Esophagus (tissue), 2 donors: ENCODE data around the gene TMEM108. TPM values are rescaled to one million over a fixed set of nuclear protein-coding genes. Genes with fewer than 3 reads are reported as not detected.
A peak's percentile ranks its signal among the peaks of the same experiment; 100 is the strongest.

Experiments
- H3K27ac ChIP-seq, 2 donors: one replicate each; pipeline ENCODE4 v1.5.1; 2013; ENCODE audit warnings: low read depth in 2 of 2, mild to moderate bottlenecking in 2 of 2, inconsistent platforms in 1 of 2, low read length in 1 of 2, moderate library complexity in 1 of 2
- H3K27me3 ChIP-seq, 2 donors: one replicate each; pipeline ENCODE4 v1.6.1; 2013; ENCODE audit warnings: low read length in 2 of 2, control low read depth in 1 of 2, mild to moderate bottlenecking in 1 of 2; ENCODE audit not compliant: insufficient read depth in 2 of 2, control insufficient read depth in 1 of 2
- H3K36me3 ChIP-seq, 2 donors: one replicate each; pipeline ENCODE4 v1.6.1; 2013; ENCODE audit warnings: low read length in 1 of 2; ENCODE audit not compliant: control insufficient read depth in 2 of 2, insufficient read depth in 2 of 2
- H3K4me1 ChIP-seq, 2 donors: one replicate each; pipeline ENCODE4 v1.6.1; 2013; ENCODE audit warnings: low read length in 1 of 2; ENCODE audit not compliant: control insufficient read depth in 2 of 2, insufficient read depth in 2 of 2
- H3K4me3 ChIP-seq, 2 donors: one replicate each; pipeline ENCODE4 v1.5.1; 2013; ENCODE audit warnings: low read length in 2 of 2, mild to moderate bottlenecking in 2 of 2, low read depth in 1 of 2, moderate library complexity in 1 of 2
- H3K9me3 ChIP-seq, 2 donors: one replicate each; pipeline ENCODE4 v1.6.1; 2013; ENCODE audit warnings: mild to moderate bottlenecking in 2 of 2, low read depth in 1 of 2, low read length in 1 of 2, moderate library complexity in 1 of 2; ENCODE audit not compliant: control insufficient read depth in 2 of 2, insufficient read depth in 1 of 2
- WGBS, 2 donors: extraction: QIAGEN DNeasy Blood & Tissue Kit; methylation state at CpG; one replicate each; pipeline ENCODE4 v1.1.7; 2013; 5-methylcytosine and 5-hydroxymethylcytosine counted together
- polyA plus RNA-seq, 2 donors: library from polyadenylated mRNA; stranded (reverse); fragments of 200-250 nt; gene quantifications; one replicate each; pipeline ENCODE4 v1.2.3, GENCODE V29; 2013
- donor health status: healthy with polysubstance abuse.
- donor health status: Bipolar disorder and iron deficiency.

The TMEM108 gene
- polyA plus RNA-seq, 2 donors: 0.41 to 2.7 TPM

DNA sequence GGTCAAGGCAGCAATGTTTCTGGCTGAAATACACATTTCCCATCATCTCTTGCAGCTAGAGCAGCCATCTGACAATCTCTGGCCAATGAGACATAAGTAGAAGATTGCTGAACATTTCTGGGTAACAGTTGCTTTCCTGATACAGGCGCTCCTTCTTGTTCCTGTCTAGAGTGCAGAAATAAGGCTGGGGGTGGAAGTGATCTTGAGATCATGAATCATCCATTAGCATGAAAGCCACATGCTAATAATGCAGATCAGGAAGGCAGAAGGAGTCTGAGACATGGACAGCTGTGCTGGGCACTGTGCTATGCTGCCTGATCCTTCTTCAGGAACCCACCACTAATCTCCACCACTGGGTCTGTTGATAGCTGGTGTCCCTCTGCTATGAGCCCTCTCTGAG lies 14.8 kb upstream of the TMEM108 start:
- Histone ChIP-seq H3K27me3 (peaks cover 0 to 4% of the 10 kb centered on the region in 2 donors), H3K27ac (no peak overlapping the region)
- WGBS, 2 donors: 90 to 95% methylated on average over 1 of the region's 1 CpG

DNA sequence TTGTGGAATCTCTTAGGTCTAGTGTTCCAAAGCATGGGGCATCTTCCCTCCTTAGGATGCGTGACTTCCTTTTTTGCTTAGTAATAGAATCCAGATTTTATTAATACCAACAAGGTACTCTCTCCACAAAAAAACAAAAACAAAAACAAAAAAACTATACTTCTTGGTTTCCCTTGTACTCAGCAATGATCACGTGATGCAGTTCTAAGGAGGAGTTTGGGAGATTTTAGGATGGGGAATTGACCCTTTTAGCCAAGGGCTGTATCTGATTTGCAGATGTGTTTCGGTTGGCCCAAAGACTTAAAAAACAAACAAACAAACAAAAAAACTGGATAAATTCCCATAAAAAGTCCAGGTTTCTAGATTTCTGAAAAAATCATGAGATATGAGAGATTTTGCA lies 12.6 kb upstream of the TMEM108 start:
- Histone ChIP-seq H3K9me3 (no peaks in the 10 kb centered on the region), H3K4me3 (no peak overlapping the region), H3K36me3 (no peaks in the 10 kb centered on the region), H3K4me1 (no peaks in the 10 kb centered on the region), H3K27ac (no peak overlapping the region), H3K27me3 (no peaks in the 10 kb centered on the region)
- 57 to 73% methylated on average over 3 of the region's 3 CpGs for WGBS, 2 donors

More for the DNA sequence above, 14.8 kb upstream of the TMEM108 start:
- Histone ChIP-seq H3K9me3 (no peaks in the 10 kb centered on the region), H3K4me3 (no peak overlapping the region), H3K36me3 (no peaks in the 10 kb centered on the region), H3K4me1 (no peaks in the 10 kb centered on the region)

DNA sequence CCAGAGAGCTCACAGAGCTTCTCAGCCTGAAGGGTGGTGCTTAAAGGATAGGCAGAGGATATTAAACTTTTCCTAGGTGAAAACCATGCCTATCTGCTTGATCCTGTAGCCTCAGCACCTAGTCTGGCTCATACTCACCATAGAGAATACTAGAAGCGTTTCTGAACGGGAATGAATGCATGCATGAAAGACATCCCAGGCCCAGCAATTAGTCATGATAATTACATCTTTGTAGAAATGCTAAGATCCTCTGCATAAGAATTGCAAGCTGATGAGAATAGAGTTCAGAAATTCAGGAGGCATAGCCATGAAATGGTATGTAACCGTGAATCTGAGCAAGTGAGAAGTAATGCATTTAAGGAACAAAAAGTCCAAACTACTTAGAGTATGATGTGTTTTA lies 5.9 kb upstream of the TMEM108 start:
- Histone ChIP-seq H3K27me3 (no peaks in the 10 kb centered on the region), H3K4me3 (no peak overlapping the region), H3K4me1 (no peaks in the 10 kb centered on the region), H3K36me3 (no peaks in the 10 kb centered on the region), H3K27ac (no peak overlapping the region), H3K9me3 (no peaks in the 10 kb centered on the region)
- 84 to 89% methylated on average over 3 of the region's 3 CpGs for WGBS, 2 donors

DNA sequence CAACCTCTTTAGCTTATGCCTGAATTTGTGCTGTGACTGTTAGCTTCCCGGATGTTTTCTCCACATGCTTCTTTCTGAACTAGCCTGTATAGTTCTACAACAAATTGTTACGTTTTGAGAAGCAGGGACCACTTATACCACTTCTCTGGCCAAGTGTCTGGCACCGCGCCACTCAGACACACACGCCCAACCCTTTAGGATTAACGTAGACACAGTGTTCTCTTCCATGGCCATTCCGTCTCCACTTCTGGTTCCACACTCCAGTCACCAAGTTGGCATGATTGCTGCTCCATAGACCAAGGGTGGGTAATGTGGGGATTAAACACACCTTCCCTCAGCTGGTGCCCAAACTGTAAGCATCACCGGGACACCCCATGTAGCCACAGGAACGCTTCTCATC lies 755 bp upstream of the TMEM108 start:
- 68 to 70% methylated on average over 9 of the region's 9 CpGs for WGBS, 2 donors
- Histone ChIP-seq H3K9me3 (no peaks in the 10 kb centered on the region), H3K27ac (no peak overlapping the region), H3K4me1 (peaks cover 4 to 6% of the 10 kb centered on the region in 2 donors), H3K4me3 (peak overlapping the region in 1 of 2 donors; percentile 62), H3K27me3 (peaks cover 0 to 6% of the 10 kb centered on the region in 2 donors), H3K36me3 (no peaks in the 10 kb centered on the region)

DNA sequence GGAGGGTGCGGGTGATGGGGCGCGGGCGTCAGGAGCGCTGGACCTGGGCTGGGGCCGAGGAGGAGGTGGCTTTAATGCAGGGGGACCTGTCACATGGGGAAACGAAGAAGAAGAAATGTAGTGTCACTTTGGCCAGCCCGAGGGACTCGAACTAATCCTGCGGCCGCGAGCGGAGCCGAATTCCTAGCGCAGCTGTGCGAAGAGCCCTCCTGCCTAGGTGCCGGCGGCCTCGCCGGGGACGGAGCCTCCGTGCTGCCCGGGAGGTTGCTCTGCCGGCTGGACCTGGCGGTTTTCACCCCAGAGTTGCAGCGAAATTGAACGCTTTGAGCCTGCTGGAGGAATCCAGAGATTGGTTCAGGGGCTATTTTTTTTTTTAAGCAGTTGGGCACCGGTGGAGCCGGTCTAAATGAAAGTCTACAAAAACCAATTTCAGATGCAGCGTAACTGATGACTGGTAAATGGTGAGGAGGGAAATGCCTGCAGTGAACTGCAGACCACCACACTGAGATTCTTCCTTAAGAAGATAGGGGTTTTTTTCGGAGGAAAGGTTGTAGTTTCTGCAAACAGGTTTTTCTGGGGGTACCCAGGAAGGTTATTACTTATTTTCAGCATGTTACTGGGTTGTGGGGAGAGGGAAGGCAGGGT lies 662 bp downstream of the TMEM108 start:
- Histone ChIP-seq H3K9me3 (no peaks in the 10 kb centered on the region), H3K4me1 (peaks cover 4 to 6% of the 10 kb centered on the region in 2 donors), H3K4me3 (peak overlapping the region; percentile 55 to 62), H3K36me3 (no peaks in the 10 kb centered on the region), H3K27ac (no peak overlapping the region), H3K27me3 (peaks cover 0 to 6% of the 10 kb centered on the region in 2 donors)
- WGBS, 2 donors: 3 to 4% methylated on average over 31 of the region's 31 CpGs

DNA sequence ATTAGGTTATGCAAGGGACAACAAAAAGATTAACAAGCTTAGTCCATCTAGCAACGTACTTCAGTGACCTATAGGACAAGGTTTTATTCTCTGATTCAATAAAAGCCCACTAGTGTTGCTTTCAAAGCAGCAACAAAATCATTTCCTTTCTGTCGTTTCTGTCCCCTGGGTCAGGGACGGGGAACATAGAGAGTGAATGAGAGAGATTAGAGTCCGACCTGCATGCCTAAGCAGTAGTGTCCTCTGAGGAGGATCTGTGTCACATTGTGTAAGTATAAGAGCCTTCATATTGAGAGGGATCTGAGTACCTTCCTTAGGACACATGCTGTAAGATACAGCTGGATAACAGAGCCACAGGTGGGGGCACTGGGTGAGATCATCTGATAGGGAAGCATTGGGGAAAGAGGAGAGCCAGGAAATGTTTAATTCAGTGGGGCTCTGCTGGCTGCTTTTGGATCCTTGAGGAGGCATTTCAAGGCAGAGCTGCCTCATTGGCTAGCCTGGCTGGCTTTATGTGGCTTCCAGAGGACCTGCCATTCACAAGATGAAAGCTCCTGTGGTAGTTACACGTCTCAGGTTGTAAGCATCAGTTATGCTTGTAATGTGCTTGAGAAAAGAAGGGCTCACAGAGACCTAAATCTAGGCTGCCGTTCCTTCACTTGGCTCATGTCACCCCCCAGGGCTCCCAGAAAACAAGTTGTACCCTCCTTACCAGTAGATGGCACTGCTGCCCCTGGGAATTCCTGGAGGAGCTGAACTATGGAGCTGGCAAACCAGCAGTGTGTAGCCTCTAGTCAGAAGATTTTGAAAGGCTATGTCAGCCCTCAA lies 2.7 kb downstream of the TMEM108 start:
- H3K27ac ChIP-seq: no peak overlapping the region

DNA sequence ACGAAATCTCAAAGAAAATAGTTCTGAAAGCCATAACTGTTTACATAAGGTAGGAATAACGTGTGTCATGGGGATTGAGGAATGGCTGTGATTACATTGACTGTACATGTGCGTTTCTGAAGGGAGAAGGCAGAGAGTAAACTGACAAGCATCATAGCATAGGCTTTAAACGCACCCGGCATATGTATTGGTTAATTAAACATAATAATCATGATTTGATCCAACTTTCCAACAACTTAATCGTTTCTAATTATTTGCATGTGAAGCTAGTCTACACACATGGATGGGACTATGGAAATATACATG lies 3.3 kb downstream of the TMEM108 start:
- 23 to 32% methylated on average over 6 of the region's 6 CpGs for WGBS, 2 donors
- Histone ChIP-seq H3K36me3 (no peaks in the 10 kb centered on the region), H3K4me1 (peaks cover 4 to 6% of the 10 kb centered on the region in 2 donors), H3K9me3 (no peaks in the 10 kb centered on the region), H3K4me3 (no peak overlapping the region), H3K27me3 (peaks cover 0 to 6% of the 10 kb centered on the region in 2 donors), H3K27ac (no peak overlapping the region)

More for the DNA sequence above, 2.7 kb downstream of the TMEM108 start:
- no peak overlapping the region for H3K4me3 ChIP-seq
- 26 to 30% methylated on average over 6 of the region's 6 CpGs for WGBS, 2 donors
- no peaks in the 10 kb centered on the region for H3K9me3 ChIP-seq
- H3K36me3 ChIP-seq: no peaks in the 10 kb centered on the region
- H3K27me3 ChIP-seq: peaks cover 0 to 6% of the 10 kb centered on the region in 2 donors
- H3K4me1 ChIP-seq: peaks cover 4 to 6% of the 10 kb centered on the region in 2 donors

DNA sequence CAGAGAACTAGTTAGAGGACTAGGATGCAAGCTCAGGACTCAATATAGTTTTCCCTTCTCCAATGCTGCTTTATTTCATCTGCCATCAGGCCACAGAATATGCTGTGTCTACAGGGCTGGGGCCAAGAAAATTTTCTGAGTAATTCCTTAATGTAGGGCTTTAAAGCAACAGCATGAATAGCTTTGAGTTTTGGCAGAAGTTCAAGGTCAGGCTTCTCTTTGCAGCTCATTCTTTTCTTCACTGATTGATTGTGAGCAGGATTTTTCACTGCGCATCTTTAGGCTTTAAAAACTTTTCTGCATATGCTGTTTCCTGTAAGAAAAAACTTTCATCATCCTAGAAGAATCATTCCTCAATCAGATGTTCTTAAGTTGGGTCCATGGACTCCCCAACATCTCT lies 4.6 kb downstream of the TMEM108 start:
- peaks cover 4 to 6% of the 10 kb centered on the region in 2 donors for H3K4me1 ChIP-seq
- no peak overlapping the region for H3K27ac ChIP-seq
- no peak overlapping the region for H3K4me3 ChIP-seq
- no peaks in the 10 kb centered on the region for H3K9me3 ChIP-seq
- H3K27me3 ChIP-seq: peaks cover 0 to 6% of the 10 kb centered on the region in 2 donors
- 52 to 58% methylated on average over 1 of the region's 1 CpG for WGBS, 2 donors
- H3K36me3 ChIP-seq: no peaks in the 10 kb centered on the region

DNA sequence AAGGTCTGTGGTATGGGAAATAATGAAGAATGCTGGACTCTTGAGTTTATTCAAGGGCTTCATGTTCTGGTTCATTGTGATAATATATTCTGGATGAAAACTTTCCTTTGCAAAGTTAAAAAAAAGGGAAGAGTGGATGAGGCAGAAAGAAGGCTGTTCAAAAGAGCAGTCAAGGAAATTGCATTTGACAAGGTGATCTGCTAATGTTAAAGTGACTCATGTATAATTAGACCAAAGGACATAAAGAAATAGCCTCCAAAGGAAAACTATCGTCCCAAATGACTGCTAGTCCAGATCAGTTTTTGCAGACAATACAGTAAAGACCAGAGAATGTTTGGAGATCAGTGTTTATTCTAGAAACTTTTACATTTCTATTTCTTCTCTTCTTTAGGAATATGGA lies 9.8 kb downstream of the TMEM108 start:
- no peaks in the 10 kb centered on the region for H3K36me3 ChIP-seq
- no peaks in the 10 kb centered on the region for H3K4me1 ChIP-seq
- H3K9me3 ChIP-seq: no peaks in the 10 kb centered on the region
- H3K4me3 ChIP-seq: no peak overlapping the region
- 68 to 74% methylated on average over 1 of the region's 1 CpG for WGBS, 2 donors
- no peak overlapping the region for H3K27ac ChIP-seq
- no peaks in the 10 kb centered on the region for H3K27me3 ChIP-seq

DNA sequence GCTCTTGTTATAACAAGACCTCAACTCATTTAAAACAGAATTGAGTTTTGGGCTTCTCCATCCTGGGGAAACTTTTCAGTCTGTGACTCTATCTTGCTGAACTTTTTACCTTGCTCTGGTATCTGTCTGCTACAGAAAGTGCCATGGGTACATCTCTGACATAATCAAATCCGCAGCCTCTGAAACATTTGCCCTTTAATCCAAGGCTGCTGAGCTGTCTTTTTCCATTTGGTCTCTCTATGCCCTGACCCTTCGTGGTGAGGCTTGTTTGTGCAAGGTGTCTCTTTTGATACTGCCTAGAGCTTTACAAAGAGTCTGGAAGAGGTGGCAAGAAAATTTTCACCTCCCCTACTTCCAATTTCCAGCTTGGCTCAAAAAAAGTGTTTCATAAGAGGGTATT lies 11.3 kb downstream of the TMEM108 start:
- WGBS, 2 donors: 65 to 75% methylated on average over 2 of the region's 2 CpGs
- no peaks in the 10 kb centered on the region for H3K4me1 ChIP-seq
- no peaks in the 10 kb centered on the region for H3K36me3 ChIP-seq
- H3K9me3 ChIP-seq: no peaks in the 10 kb centered on the region
- H3K27me3 ChIP-seq: no peaks in the 10 kb centered on the region
- no peak overlapping the region for H3K27ac ChIP-seq
- H3K4me3 ChIP-seq: no peak overlapping the region
